Bronchial epithelial cell (primary cell): ENCODE results near the gene KBTBD7. TPM values are rescaled to one million over a fixed set of nuclear protein-coding genes. Genes with fewer than 3 reads are reported as not detected.

Source experiments
- DNase-seq: peaks from one replicate; pipeline ENCODE4 v3.0.0-alpha.2; 2010; ENCODE audit warnings: low read depth
- FAIRE-seq: peaks from 2 replicates; lab custom pipeline; 2011; peaks lifted over from hg19 to GRCh38; lab: Jason Lieb, UNC
- H3K27me3 ChIP-seq: 2 replicates; pipeline ENCODE4 v1.5.1; 2011; ENCODE audit warnings: low read length; ENCODE audit not compliant: control insufficient read depth, insufficient read depth
- H3K36me3 ChIP-seq: 2 replicates; pipeline ENCODE4 v1.5.1; 2011; ENCODE audit warnings: low read length; ENCODE audit not compliant: control insufficient read depth, insufficient read depth
- H3K4me3 ChIP-seq: 2 replicates; pipeline ENCODE4 v1.5.1; 2011; ENCODE audit warnings: mild to moderate bottlenecking, low read depth, low read length, control low read depth
- total RNA-seq: library from RNA; depleted of rRNA; stranded (reverse); fragments of >200 nt; gene quantifications from 2 replicates; pipeline ENCODE4 v1.2.1, GENCODE V29; 2014
- TF ChIP-seq, protein P1 (sequence below): IDR thresholded peaks from 2 replicates; pipeline ENCODE4 v1.5.1; 2011; ENCODE audit warnings: mild to moderate bottlenecking, moderate library complexity, low read length, control low read depth, inconsistent platforms; ENCODE audit not compliant: insufficient read depth, severe bottlenecking

The KBTBD7 gene
- total RNA-seq, 1 donor from 2014 or later, result 9.5 TPM

GRCh38 chr13:41203810-41204209, 9.4 kb upstream of the KBTBD7 start:
- FAIRE-seq (no peak), DNase-seq (no peak)
- H3K27me3 ChIP-seq, result no peaks in the 10 kb centered on the region
- H3K4me3 ChIP-seq, result no peak overlapping the region
- H3K36me3 ChIP-seq, result no peaks in the 10 kb centered on the region
- TF ChIP-seq, protein P1, sequence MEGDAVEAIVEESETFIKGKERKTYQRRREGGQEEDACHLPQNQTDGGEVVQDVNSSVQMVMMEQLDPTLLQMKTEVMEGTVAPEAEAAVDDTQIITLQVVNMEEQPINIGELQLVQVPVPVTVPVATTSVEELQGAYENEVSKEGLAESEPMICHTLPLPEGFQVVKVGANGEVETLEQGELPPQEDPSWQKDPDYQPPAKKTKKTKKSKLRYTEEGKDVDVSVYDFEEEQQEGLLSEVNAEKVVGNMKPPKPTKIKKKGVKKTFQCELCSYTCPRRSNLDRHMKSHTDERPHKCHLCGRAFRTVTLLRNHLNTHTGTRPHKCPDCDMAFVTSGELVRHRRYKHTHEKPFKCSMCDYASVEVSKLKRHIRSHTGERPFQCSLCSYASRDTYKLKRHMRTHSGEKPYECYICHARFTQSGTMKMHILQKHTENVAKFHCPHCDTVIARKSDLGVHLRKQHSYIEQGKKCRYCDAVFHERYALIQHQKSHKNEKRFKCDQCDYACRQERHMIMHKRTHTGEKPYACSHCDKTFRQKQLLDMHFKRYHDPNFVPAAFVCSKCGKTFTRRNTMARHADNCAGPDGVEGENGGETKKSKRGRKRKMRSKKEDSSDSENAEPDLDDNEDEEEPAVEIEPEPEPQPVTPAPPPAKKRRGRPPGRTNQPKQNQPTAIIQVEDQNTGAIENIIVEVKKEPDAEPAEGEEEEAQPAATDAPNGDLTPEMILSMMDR, result no peak

GRCh38 chr13:41200126-41200525, 5.8 kb upstream of the KBTBD7 start:
- DNase-seq (no peak), FAIRE-seq (no peak)
- H3K36me3 ChIP-seq, result no peaks in the 10 kb centered on the region
- no peaks in the 10 kb centered on the region for H3K27me3 ChIP-seq
- no peak overlapping the region for H3K4me3 ChIP-seq
- TF ChIP-seq, protein P1, result no peak

DNA sequence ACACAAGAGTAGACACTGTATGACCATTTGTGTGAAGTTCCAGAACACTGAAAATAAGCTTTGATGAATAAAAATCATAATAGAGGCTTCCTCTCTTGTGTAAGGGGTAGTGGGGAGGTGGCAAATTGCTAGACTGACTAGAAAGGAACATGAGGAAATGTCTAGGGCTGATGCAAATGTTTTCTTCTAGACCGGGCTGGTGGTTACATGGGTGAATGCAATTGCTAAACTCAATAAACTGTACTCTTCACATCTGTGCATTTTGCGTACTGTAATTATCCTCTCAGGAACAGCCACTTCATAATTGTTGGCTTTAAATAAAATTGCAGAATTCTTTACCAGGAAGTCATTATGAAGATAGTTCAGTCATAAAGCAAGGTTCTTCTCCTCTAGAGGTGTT, 5.2 kb upstream of the KBTBD7 start:
- no peak for FAIRE-seq
- TF ChIP-seq, protein P1, result no peak
- Histone ChIP-seq H3K27me3 (no peaks in the 10 kb centered on the region), H3K36me3 (no peaks in the 10 kb centered on the region), H3K4me3 (no peak overlapping the region)
- DNase-seq, result no peak

DNA sequence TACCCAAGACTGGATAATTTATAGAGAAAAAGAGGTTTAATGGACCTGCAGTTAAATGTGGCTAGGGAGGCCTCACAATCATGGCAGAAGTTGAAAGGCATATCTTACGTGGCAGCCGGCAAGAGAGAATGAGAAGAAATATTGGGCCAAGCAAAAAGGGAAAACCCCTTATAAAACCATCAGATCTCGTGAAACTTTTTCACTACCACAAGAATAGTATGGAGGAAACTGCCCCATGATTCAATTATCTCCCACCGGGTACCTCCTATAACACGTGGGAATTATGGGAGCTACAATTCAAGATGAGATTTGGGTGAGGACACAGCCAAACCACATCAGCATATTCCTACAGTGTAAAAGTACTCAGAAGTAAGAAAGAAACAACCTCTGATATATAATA, 4.7 kb upstream of the KBTBD7 start:
- TF ChIP-seq, protein P1, result no peak
- no peak overlapping the region for H3K4me3 ChIP-seq
- no peak for FAIRE-seq
- no peak for DNase-seq
- no peaks in the 10 kb centered on the region for H3K36me3 ChIP-seq
- H3K27me3 ChIP-seq, result no peaks in the 10 kb centered on the region

GRCh38 chr13:41196620-41197019, 2.3 kb upstream of the KBTBD7 start:
- Histone ChIP-seq H3K27me3 (no peaks in the 10 kb centered on the region), H3K36me3 (no peaks in the 10 kb centered on the region), H3K4me3 (no peak overlapping the region)
- TF ChIP-seq, protein P1, result peak; percentile 35
- FAIRE-seq, result no peak
- DNase-seq, result peak; percentile 45

DNA sequence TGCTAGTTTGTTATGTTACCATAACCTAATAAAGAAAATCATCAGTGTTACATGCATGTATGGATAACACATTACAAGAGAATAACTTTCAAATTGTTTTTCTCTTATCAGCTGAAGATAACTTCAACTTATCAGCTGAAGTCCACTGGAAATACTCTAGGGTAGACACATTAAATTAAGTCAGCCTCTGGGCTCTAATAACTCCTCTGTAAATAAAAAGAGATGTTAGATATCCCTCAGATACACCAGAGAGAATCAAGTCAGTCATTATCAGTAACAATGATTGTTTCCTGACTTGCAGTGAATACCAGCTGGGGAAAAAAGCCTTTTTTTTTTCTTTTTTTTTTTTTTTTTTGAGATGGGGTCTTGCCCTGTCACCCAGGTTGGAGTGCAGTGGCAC, 1.6 kb upstream of the KBTBD7 start:
- DNase-seq (no peak), FAIRE-seq (no peak)
- no peaks in the 10 kb centered on the region for H3K27me3 ChIP-seq
- no peak overlapping the region for H3K4me3 ChIP-seq
- no peaks in the 10 kb centered on the region for H3K36me3 ChIP-seq
- TF ChIP-seq, protein P1, result no peak
